Stimulated activated CD8-positive, alpha-beta memory T cell treated with anti-CD3 and anti-CD28 coated beads, Interleukin-4, amount 100 ng/mL, for 4 hours (primary cell): ENCODE measurements around the gene ALPI.
"Not testable (repeated sequence)": the region's sequence is repeated elsewhere in the genome, so short reads cannot be mapped to it uniquely, and the experiment has no call there.

ENCODE experiments used
- DNase-seq, 2 donors: peaks; one replicate each; pipeline ENCODE4 v3.0.0-alpha.2; 2020; ENCODE audit warnings: low read depth in 2 of 2, low spot score in 1 of 2

The ALPI gene

DNA sequence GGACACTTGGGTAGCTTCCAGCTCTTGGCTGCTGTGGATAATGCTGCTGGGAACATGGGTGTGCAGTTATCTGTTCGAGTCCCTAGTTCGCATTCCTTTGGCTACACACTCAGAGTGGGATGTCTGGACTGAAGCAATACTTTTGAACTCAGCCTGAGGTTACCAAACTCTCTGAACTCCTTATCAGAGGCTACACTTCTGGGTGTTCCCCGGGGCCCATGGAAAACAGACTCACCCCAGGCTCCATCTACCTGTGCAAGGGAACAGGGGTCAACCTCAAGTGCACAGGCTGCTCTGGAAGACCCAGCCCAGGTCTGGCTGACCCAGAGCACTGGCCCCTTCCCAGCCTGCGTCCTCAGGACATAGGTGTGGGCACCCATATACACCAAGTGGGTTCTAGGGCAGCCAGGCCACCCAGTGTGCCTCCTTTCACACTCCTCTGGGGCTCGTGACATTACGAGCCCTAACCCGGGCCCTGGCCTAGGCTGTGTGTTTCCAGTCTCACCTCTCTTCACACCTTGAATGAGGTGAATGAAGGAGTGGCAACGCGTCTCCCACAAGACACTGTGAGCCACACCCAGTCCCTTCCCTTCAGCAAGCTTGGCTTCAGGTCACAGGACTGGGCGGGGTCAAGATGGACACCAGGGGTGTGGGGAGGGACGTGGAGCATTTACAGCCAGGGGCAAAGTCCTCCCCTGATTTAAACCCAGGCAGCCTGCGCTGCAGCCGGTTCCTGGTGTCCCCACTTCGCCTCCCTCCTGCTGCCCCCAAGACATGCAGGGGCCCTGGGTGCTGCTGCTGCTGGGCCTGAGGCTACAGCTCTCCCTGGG is at the start of gene ALPI:
Gene ALPI, plus strand, starts transcription at position 728 of the 830 bp plus-strand sequence. Its CDS starts 47 bp downstream, at position 775.
- DNase-seq: no peak

- DNase-seq: no peak
These were observed 49.2 kb upstream of the ALPI start, which contains the start of gene ALPG for GRCh38 chr2:232406556-232407310. ALPG (plus strand) TSS chr2:232406844; CDS start chr2:232406895, 51 bp downstream.

DNA sequence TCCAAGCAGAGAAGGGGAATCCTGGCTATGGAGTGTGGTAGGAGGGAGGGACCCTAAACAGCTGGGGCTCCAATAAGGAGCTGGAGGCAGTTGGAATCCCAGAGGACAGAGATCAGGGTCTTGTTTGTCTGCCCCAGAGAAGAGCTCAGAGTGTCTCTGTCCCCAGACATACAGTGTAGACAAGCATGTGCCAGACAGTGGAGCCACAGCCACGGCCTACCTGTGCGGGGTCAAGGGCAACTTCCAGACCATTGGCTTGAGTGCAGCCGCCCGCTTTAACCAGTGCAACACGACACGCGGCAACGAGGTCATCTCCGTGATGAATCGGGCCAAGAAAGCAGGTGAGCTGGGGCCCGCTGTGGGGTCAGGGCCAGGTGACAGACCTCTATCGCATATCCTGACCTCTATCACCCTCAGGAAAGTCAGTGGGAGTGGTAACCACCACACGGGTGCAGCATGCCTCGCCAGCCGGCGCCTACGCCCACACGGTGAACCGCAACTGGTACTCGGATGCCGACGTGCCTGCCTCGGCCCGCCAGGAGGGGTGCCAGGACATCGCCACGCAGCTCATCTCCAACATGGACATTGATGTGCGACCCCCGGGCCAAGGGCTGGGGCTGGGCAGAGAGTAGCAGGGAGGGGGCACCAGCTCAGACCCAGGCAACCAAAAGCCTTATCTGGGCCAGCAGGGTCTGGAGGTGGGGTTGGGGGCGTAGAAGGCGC is 48.4 kb upstream of the ALPI start:
- DNase-seq: not testable (repeated sequence)

GRCh38 chr2:232408269-232408668 is 47.7 kb upstream of the ALPI start:
- DNase-seq: not testable (repeated sequence)

DNA sequence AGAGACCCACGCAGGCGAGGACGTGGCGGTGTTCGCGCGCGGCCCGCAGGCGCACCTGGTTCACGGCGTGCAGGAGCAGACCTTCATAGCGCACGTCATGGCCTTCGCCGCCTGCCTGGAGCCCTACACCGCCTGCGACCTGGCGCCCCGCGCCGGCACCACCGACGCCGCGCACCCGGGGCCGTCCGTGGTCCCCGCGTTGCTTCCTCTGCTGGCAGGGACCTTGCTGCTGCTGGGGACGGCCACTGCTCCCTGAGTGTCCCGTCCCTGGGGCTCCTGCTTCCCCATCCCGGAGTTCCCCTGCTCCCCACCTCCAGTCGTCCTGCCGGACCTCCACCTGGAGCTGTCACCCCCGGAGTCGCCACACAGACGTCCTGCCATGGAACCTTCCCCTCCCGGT is 46.3 kb upstream of the ALPI start:
- not testable (repeated sequence) for DNase-seq

- no peak for DNase-seq
These were observed 45.6 kb upstream of the ALPI start for GRCh38 chr2:232410238-232410900.

GRCh38 chr2:232411901-232412629 is 43.9 kb upstream of the ALPI start:
- no peak for DNase-seq

GRCh38 chr2:232412986-232413385 is 43.0 kb upstream of the ALPI start:
- DNase-seq: no peak

- no peak for DNase-seq
These were observed 40.7 kb upstream of the ALPI start for GRCh38 chr2:232415138-232415690.

- DNase-seq: no peak
These were observed 40.0 kb upstream of the ALPI start for GRCh38 chr2:232415736-232416520.

- DNase-seq: no peak
These were observed 39.2 kb upstream of the ALPI start for GRCh38 chr2:232416521-232417470.

GRCh38 chr2:232417489-232417888 is 38.5 kb upstream of the ALPI start:
- no peak for DNase-seq

DNA sequence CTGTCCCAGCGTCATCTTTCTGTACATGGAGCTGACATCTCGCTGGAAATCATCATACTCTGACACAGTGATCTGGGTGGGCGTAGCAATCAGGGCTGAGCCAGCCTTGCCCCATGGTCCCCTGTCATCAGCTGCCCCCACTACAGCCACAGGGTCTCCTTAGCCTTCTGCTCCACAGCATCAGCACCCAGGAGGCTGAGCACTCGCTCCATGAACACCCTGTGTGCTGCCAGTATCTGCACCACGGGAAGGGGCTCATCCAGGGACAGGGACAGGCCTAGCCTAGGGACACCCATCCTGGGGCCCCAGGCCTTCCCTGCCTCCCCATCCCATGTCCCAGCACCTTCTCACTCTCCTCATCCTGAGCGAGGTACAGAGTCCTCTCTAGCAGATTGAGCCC is 37.9 kb upstream of the ALPI start:
- DNase-seq: no peak

DNA sequence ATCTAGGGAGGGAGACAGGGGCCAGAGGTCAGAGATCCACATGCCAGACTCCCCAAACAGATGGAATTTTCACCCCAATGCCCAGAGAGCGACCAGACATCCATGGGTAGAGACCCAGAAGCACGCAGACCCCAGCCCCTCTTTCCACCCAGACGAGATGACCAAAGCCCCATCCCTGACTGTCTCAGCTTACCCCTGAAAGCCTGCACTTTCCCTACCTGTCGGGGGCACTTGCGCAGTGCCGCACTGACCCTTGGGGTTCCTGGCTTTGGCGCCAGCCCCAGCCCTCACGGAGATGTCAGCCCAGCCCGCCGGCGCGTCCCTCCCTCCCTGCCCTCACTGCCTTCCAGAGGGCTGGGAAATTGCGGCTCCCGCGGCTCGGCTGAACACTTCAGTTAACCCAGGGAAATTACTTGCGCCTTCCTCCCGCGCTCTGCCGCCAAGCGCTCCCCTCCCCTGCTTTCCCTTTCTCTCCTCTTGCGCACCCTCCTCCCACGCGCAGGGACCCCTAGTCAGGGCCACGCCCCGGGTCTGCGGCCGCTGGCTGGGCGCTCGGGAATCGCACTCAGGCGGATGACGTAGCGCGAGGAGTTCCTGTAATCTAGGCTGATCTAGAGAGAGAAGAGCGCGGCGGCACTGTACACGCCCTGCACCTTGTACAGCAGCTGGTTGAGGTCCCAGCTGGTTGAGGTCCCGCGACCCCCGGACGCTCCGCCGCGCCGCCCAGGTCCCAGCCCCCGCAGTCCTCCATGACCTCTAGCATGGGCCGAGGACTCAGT is 37.3 kb upstream of the ALPI start:
- DNase-seq: no peak

- no peak for DNase-seq
These were observed 36.5 kb upstream of the ALPI start for GRCh38 chr2:232419245-232420072.

DNA sequence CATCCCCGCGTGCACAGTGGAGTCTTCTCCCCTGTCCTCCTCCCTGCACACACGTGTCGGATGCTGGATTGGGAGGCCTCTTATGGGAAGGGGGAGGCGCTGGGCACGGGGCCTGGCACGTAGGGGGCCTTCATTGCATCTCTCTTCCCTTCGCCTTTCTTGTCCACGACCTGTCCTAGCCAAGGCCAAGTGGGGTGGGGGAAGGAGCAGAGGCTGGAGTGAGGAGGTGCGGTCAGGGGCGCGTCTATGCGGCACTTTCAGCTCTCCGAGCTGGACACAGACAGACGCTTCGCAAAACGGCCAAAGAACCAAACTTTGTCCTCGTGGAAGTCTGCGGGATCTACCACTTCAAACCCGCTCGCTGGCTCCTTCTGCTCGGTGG is 35.9 kb upstream of the ALPI start:
- DNase-seq: no peak
